NCI-H1105 (cell line): ENCODE data around the gene NFKB2.

Source experiments
- DNase-seq: peaks from one replicate; lab custom pipeline; 2025; lab: John Stamatoyannopoulos, UW

Gene NFKB2

GRCh38 chr10:102408728-102409603, 13.5 kb downstream of the NFKB2 start:
- DNase-seq: no peak

- no peak for DNase-seq
These were observed 14.3 kb downstream of the NFKB2 start for GRCh38 chr10:102409604-102410428.

- no peak for DNase-seq
These were observed 15.0 kb downstream of the NFKB2 start for GRCh38 chr10:102410429-102411073.

- DNase-seq: no peak
These were observed 16.1 kb downstream of the NFKB2 start for GRCh38 chr10:102411341-102412255.

GRCh38 chr10:102412293-102412692, 16.8 kb downstream of the NFKB2 start:
- no peak for DNase-seq

GRCh38 chr10:102413053-102413705, 17.7 kb downstream of the NFKB2 start:
- DNase-seq: peak; percentile 74

GRCh38 chr10:102413806-102414561, 18.5 kb downstream of the NFKB2 start:
- no peak for DNase-seq

GRCh38 chr10:102414749-102415148, 19.2 kb downstream of the NFKB2 start:
- no peak for DNase-seq

GRCh38 chr10:102416283-102416682, 20.8 kb downstream of the NFKB2 start:
- DNase-seq: no peak

GRCh38 chr10:102416695-102417094, 21.2 kb downstream of the NFKB2 start:
- no peak for DNase-seq

- peak; percentile 50 for DNase-seq
These were observed 23.2 kb downstream of the NFKB2 start, which contains the start of gene PSD for GRCh38 chr10:102418622-102419268. PSD (minus strand) TSS chr10:102418785; CDS start chr10:102417038, 1,747 bp downstream.

- peak; percentile 54 for DNase-seq
These were observed 24.0 kb downstream of the NFKB2 start for GRCh38 chr10:102419269-102420180.

GRCh38 chr10:102420181-102420713, 24.7 kb downstream of the NFKB2 start:
- DNase-seq: no peak

- peak; percentile 80 for DNase-seq
These were observed 25.4 kb downstream of the NFKB2 start, which contains the start of gene FBXL15 for GRCh38 chr10:102420714-102421506. FBXL15 (plus strand) TSS chr10:102420836; CDS start chr10:102421130, 294 bp downstream.

GRCh38 chr10:102421507-102421756, 25.9 kb downstream of the NFKB2 start:
- DNase-seq: no peak

GRCh38 chr10:102421757-102422512, 26.4 kb downstream of the NFKB2 start:
- no peak for DNase-seq
